Stomach (tissue), 9 donors: ENCODE measurements around the gene HTRA3. TPM values are rescaled to one million over a fixed set of nuclear protein-coding genes. Genes with fewer than 3 reads are reported as not detected.

Source experiments
- DNase-seq, 2 donors: peaks; one replicate each; pipeline versions ENCODE4 v3.0.0 to v3.0.0-alpha.2; 2013 to 2019
- H3K27ac ChIP-seq, 5 donors: fragments of 200-600 bp in 4 of 5; sonication (generic) in 4 of 5; one replicate each; pipeline ENCODE4 v1.5.1; 2013 to 2019; ENCODE audit warnings: mild to moderate bottlenecking in 1 of 5, moderate library complexity in 1 of 5
- H3K27me3 ChIP-seq, 3 donors: fragments of 200-600 bp; sonication (generic); one replicate each; pipeline ENCODE4 v1.5.1; 2017 to 2019; ENCODE audit warnings: mixed run types in 1 of 3
- H3K36me3 ChIP-seq, 4 donors: fragments of 200-600 bp; sonication (generic); 1 replicate in 3 of 4; 2 replicates in 1 of 4; pipeline ENCODE4 v1.5.1; 2016 to 2019
- H3K4me1 ChIP-seq, 4 donors: fragments of 200-600 bp; sonication (generic); one replicate each; pipeline ENCODE4 v1.5.1; 2016 to 2019
- H3K4me3 ChIP-seq, 4 donors: fragments of 200-600 bp; sonication (generic) in 3 of 4; one replicate each; pipeline ENCODE4 v1.5.1; 2016 to 2019; ENCODE audit warnings: mild to moderate bottlenecking in 1 of 4
- H3K9me3 ChIP-seq, 4 donors: fragments of 200-600 bp; sonication (generic); one replicate each; pipeline ENCODE4 v1.5.1; 2016 to 2019
- EP300 ChIP-seq: sonication (generic); formaldehyde crosslinking; IDR thresholded peaks from one replicate; pipeline ENCODE4 v1.6.1; 2017; ENCODE audit warnings: antibody characterized with exemption
- POLR2A ChIP-seq, 4 donors: fragments of 450-650 bp; IDR thresholded peaks; one replicate each; pipeline ENCODE4 v1.6.1; 2016; ENCODE audit warnings: antibody characterized with exemption in 4 of 4, control low read depth in 2 of 4, mild to moderate bottlenecking in 1 of 4, moderate library complexity in 1 of 4
- POLR2AphosphoS5 ChIP-seq, 3 donors: sonication (generic); formaldehyde crosslinking; IDR thresholded peaks; one replicate each; pipeline ENCODE4 v1.6.1; 2016; ENCODE audit warnings: antibody characterized with exemption in 3 of 3
- WGBS, 5 donors: extraction: QIAGEN DNeasy Blood & Tissue Kit in 3 of 5; methylation state at CpG; one replicate each; pipeline versions ENCODE4 v1.1.5 to v1.1.7; 2013 to 2018; 5-methylcytosine and 5-hydroxymethylcytosine counted together
- intact Hi-C: fragments of 100-400 bp; cut with DNase I; formaldehyde crosslinking; loops from one replicate; pipeline ENCODE4 v1.15.1; 2023; ENCODE audit warnings: low total_unique reads
- polyA plus RNA-seq, 3 donors: library from polyadenylated mRNA; stranded (reverse); fragments of 200-250 nt; gene quantifications; one replicate each; pipeline ENCODE4 v1.2.3, GENCODE V29; 2013
- total RNA-seq, 5 donors: library from RNA; depleted of rRNA; stranded (reverse); fragments of >200 nt; gene quantifications; one replicate each; pipeline versions ENCODE4 v1.1.0 to v1.2.3, GENCODE V29; 2014 to 2016
- TF ChIP-seq, protein P1 (sequence below), 7 experiments: fragments of 450-650 bp in 4 of 7; fragments of 200-600 bp in 3 of 7; sonication (generic) in 3 of 7; IDR thresholded peaks; one replicate each; pipeline ENCODE4 v1.5.1; 2016 to 2019; ENCODE audit warnings: antibody characterized with exemption in 7 of 7, control low read depth in 2 of 7, mild to moderate bottlenecking in 1 of 7
- donor health status: healthy with polysubstance abuse.
- donor health status: Bipolar disorder and iron deficiency.
- donor health status: healthy.

HTRA3 gene
- total and polyA plus RNA-seq, 8 donors: 6.6 to 26.8 (median 15.9) TPM

GRCh38 chr4:8289956-8290700 lies 20.6 kb downstream of the HTRA3 start:
- intact Hi-C loops: no loop called here
- no peaks in the 10 kb centered on the region for H3K9me3 ChIP-seq
- TF ChIP-seq, protein P1, sequence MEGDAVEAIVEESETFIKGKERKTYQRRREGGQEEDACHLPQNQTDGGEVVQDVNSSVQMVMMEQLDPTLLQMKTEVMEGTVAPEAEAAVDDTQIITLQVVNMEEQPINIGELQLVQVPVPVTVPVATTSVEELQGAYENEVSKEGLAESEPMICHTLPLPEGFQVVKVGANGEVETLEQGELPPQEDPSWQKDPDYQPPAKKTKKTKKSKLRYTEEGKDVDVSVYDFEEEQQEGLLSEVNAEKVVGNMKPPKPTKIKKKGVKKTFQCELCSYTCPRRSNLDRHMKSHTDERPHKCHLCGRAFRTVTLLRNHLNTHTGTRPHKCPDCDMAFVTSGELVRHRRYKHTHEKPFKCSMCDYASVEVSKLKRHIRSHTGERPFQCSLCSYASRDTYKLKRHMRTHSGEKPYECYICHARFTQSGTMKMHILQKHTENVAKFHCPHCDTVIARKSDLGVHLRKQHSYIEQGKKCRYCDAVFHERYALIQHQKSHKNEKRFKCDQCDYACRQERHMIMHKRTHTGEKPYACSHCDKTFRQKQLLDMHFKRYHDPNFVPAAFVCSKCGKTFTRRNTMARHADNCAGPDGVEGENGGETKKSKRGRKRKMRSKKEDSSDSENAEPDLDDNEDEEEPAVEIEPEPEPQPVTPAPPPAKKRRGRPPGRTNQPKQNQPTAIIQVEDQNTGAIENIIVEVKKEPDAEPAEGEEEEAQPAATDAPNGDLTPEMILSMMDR (IDR thresholded peaks at IDR 0.05): no peak
- no peak for TF ChIP-seq EP300
- no peak for TF ChIP-seq POLR2AphosphoS5 (IDR thresholded peaks at IDR 0.05)
- TF ChIP-seq POLR2A (IDR thresholded peaks at IDR 0.05): no peak
- H3K36me3 ChIP-seq: peaks cover 0 to 40% (median 20%) of the 10 kb centered on the region in 4 donors
- no peaks in the 10 kb centered on the region for H3K27me3 ChIP-seq
- 85 to 89% (median 87%) methylated on average over 21 to 29 of the region's 29 CpGs for WGBS, 5 donors
- H3K4me3 ChIP-seq: no peak overlapping the region
- no peaks in the 10 kb centered on the region for H3K4me1 ChIP-seq
- no peak overlapping the region for H3K27ac ChIP-seq
- DNase-seq: no peak

DNA sequence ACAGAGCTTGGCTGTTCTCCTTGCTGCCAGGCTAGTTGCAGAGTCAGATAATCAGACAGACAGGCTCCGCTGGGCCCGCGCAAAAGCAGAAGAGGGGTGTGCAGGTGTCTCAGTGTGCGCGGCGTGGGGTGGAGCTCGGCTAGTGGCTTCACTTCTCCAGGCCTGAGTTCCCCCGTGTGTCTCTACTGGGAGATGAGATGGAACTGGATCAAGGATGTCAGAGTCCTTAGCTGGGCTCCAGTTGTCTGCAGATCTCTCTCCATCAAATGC lies 21.1 kb downstream of the HTRA3 start:
- intact Hi-C loops: no loop called here
- no peak for DNase-seq

DNA sequence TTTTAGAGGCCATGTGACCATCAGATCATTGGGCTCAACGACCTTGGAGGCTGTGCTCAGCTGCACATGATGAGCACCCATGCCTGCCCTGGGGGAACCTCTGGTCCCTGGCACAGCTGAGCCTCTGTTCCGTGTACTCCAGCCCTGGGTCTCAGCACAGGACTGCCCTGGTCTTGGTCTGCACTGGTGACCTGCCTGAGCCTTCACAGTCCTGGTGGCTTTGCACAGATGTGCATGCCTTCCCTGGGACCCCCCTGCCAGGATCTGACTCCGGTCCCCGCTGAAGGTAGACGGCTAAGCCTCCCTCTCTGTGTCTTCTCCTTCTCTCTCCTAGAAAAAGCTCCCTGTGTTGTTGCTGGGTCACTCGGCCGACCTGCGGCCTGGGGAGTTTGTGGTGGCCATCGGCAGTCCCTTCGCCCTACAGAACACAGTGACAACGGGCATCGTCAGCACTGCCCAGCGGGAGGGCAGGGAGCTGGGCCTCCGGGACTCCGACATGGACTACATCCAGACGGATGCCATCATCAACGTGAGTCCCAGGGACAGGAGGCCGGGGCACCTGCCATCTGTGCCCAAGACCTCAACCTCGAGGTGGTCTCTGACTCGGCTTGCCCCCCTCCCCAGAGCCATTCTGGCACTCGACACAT lies 21.6 kb downstream of the HTRA3 start:
- no peaks in the 10 kb centered on the region for H3K27me3 ChIP-seq
- H3K4me1 ChIP-seq: no peaks in the 10 kb centered on the region
- H3K27ac ChIP-seq: no peak overlapping the region
- H3K4me3 ChIP-seq: no peak overlapping the region
- 81 to 88% (median 85%) methylated on average over 18 to 21 of the region's 21 CpGs for WGBS, 5 donors
- H3K36me3 ChIP-seq: peaks cover 0 to 51% (median 29%) of the 10 kb centered on the region in 4 donors
- DNase-seq: no peak
- intact Hi-C loops: no loop called here
- H3K9me3 ChIP-seq: no peaks in the 10 kb centered on the region
- TF ChIP-seq, protein P1 (IDR thresholded peaks at IDR 0.05): no peak
- no peak for TF ChIP-seq POLR2A (IDR thresholded peaks at IDR 0.05)
- no peak for TF ChIP-seq EP300
- no peak for TF ChIP-seq POLR2AphosphoS5 (IDR thresholded peaks at IDR 0.05)

More for the DNA sequence above, 21.1 kb downstream of the HTRA3 start:
- H3K4me1 ChIP-seq: no peaks in the 10 kb centered on the region
- no peaks in the 10 kb centered on the region for H3K27me3 ChIP-seq
- TF ChIP-seq, protein P1 (IDR thresholded peaks at IDR 0.05): no peak
- no peak for TF ChIP-seq EP300
- H3K27ac ChIP-seq: no peak overlapping the region
- no peak overlapping the region for H3K4me3 ChIP-seq
- H3K9me3 ChIP-seq: no peaks in the 10 kb centered on the region
- peaks cover 0 to 46% (median 25%) of the 10 kb centered on the region in 4 donors for H3K36me3 ChIP-seq
- WGBS, 5 donors: 82 to 95% (median 90%) methylated on average over 7 to 8 of the region's 8 CpGs

DNA sequence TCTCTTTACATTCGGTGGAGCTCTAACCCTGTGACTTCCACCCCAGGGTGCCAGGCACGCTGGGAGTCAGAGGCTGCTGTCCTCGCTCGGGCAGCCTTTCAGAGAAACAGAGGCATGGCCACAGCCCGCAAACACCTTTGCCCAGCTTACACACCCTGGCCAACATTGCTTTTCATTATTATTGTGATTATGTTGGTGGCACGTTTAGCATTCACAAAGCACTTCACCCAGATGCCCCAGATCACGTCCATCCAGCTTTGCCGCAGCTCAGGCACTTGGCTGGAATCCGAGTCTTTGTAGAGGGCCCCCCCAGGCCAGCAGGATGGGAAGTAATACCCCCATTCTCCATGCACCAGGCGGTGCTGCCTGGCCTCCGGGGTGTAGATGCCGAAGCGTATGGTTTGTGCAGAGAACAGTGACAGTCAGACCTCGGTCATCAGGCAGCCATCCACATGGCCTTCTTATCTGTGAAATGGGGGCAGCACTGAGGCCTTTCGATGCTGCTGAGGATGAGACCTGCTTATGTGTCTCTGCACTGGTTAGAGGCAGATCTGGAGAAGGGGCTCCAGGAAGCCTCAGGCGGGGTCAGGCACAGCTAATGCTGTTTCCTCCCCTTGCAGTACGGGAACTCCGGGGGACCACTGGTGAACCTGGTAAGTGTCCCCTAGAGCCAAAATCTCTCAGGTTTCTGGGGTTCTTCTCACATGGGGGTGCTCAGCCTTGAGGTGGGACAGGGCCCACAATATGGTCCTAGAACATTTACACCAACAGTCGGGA lies 22.3 kb downstream of the HTRA3 start:
- Histone ChIP-seq H3K27me3 (no peaks in the 10 kb centered on the region), H3K27ac (no peak overlapping the region), H3K9me3 (no peaks in the 10 kb centered on the region), H3K4me1 (no peaks in the 10 kb centered on the region), H3K36me3 (peaks cover 0 to 49% (median 30%) of the 10 kb centered on the region in 4 donors), H3K4me3 (no peak overlapping the region)
- no peak for TF ChIP-seq POLR2A (IDR thresholded peaks at IDR 0.05)
- no peak for TF ChIP-seq EP300
- no peak for TF ChIP-seq POLR2AphosphoS5 (IDR thresholded peaks at IDR 0.05)
- TF ChIP-seq, protein P1 (IDR thresholded peaks at IDR 0.05): no peak
- no peak for DNase-seq
- WGBS, 5 donors: 84 to 88% (median 88%) methylated on average over 19 of the region's 19 CpGs
- intact Hi-C loops: no loop called here
